Measurements from ENCODE around the gene OTUD5.

The OTUD5 gene

GRCh38 chrX:48957827-48958634 lies 624 bp upstream of the OTUD5 start:
- Histone ChIP-seq H3K4me1 (ENCODE audit: control insufficient read depth, insufficient read depth, low read length) (no peaks in the 10 kb centered on the region), H3K9me3 (ENCODE audit: control insufficient read depth, insufficient read depth, low read length) (peaks cover 55% of the 10 kb centered on the region), H3K9ac (ENCODE audit: low read depth, low read length) (peak overlapping the region; percentile 66; the same call in 1 of the 2 replicates), H3K27me3 (ENCODE audit: control insufficient read depth, insufficient read depth, low read length) (no peaks in the 10 kb centered on the region), H3K4me3 (ENCODE audit: low read depth, low read length) (peak overlapping the region; percentile 92), H3K36me3 (ENCODE audit: control insufficient read depth, insufficient read depth, low read length) (peaks cover 30% of the 10 kb centered on the region), H3K27ac (ENCODE audit: low read depth, low read length) (peak overlapping the region; percentile 99)

GRCh38 chrX:48956728-48957414 lies 536 bp downstream of the OTUD5 start:
- no peaks in the 10 kb centered on the region for H3K4me1 ChIP-seq (ENCODE audit: control insufficient read depth, insufficient read depth, low read length)
- peaks cover 50% of the 10 kb centered on the region for H3K9me3 ChIP-seq (ENCODE audit: control insufficient read depth, insufficient read depth, low read length)
- H3K27me3 ChIP-seq (ENCODE audit: control insufficient read depth, insufficient read depth, low read length) = no peaks in the 10 kb centered on the region
- H3K36me3 ChIP-seq (ENCODE audit: control insufficient read depth, insufficient read depth, low read length) = peaks cover 30% of the 10 kb centered on the region
- H3K27ac ChIP-seq (ENCODE audit: low read depth, low read length) = peak overlapping the region; percentile 99
- peak overlapping the region; percentile 92 for H3K4me3 ChIP-seq (ENCODE audit: low read depth, low read length)
- H3K9ac ChIP-seq (ENCODE audit: low read depth, low read length) = peak overlapping the region; percentile 74

GRCh38 chrX:48948589-48948988 lies 8.8 kb downstream of the OTUD5 start:
- Histone ChIP-seq H3K36me3 (ENCODE audit: control insufficient read depth, insufficient read depth, low read length) (peaks cover 13% of the 10 kb centered on the region; the same call in 1 of the 2 replicates), H3K27me3 (ENCODE audit: control insufficient read depth, insufficient read depth, low read length) (no peaks in the 10 kb centered on the region), H3K4me1 (ENCODE audit: control insufficient read depth, insufficient read depth, low read length) (no peaks in the 10 kb centered on the region), H3K27ac (ENCODE audit: low read depth, low read length) (no peak overlapping the region), H3K4me3 (ENCODE audit: low read depth, low read length) (no peak overlapping the region), H3K9me3 (ENCODE audit: control insufficient read depth, insufficient read depth, low read length) (peaks cover 18% of the 10 kb centered on the region), H3K9ac (ENCODE audit: low read depth, low read length) (no peak overlapping the region)

GRCh38 chrX:48945517-48946348 lies 11.7 kb downstream of the OTUD5 start:
- H3K4me1 ChIP-seq (ENCODE audit: control insufficient read depth, insufficient read depth, low read length) = peaks cover 4% of the 10 kb centered on the region; the same call in 1 of the 2 replicates
- H3K4me3 ChIP-seq (ENCODE audit: low read depth, low read length) = no peak overlapping the region
- peaks cover 18% of the 10 kb centered on the region for H3K36me3 ChIP-seq (ENCODE audit: control insufficient read depth, insufficient read depth, low read length)
- H3K9ac ChIP-seq (ENCODE audit: low read depth, low read length) = no peak overlapping the region
- peaks cover 24% of the 10 kb centered on the region for H3K9me3 ChIP-seq (ENCODE audit: control insufficient read depth, insufficient read depth, low read length)
- H3K27ac ChIP-seq (ENCODE audit: low read depth, low read length) = no peak overlapping the region
- H3K27me3 ChIP-seq (ENCODE audit: control insufficient read depth, insufficient read depth, low read length) = no peaks in the 10 kb centered on the region

- H3K4me3 ChIP-seq (ENCODE audit: low read depth, low read length) = no peak overlapping the region
- H3K9ac ChIP-seq (ENCODE audit: low read depth, low read length) = no peak overlapping the region
- H3K9me3 ChIP-seq (ENCODE audit: control insufficient read depth, insufficient read depth, low read length) = peaks cover 30% of the 10 kb centered on the region
- H3K4me1 ChIP-seq (ENCODE audit: control insufficient read depth, insufficient read depth, low read length) = peaks cover 4% of the 10 kb centered on the region; the same call in 1 of the 2 replicates
- H3K27me3 ChIP-seq (ENCODE audit: control insufficient read depth, insufficient read depth, low read length) = no peaks in the 10 kb centered on the region
- H3K27ac ChIP-seq (ENCODE audit: low read depth, low read length) = no peak overlapping the region
- peaks cover 22% of the 10 kb centered on the region for H3K36me3 ChIP-seq (ENCODE audit: control insufficient read depth, insufficient read depth, low read length)
These were observed 14.5 kb downstream of the OTUD5 start for GRCh38 chrX:48942895-48943294.

- Histone ChIP-seq H3K36me3 (ENCODE audit: control insufficient read depth, insufficient read depth, low read length) (peaks cover 22% of the 10 kb centered on the region), H3K9me3 (ENCODE audit: control insufficient read depth, insufficient read depth, low read length) (peaks cover 30% of the 10 kb centered on the region), H3K27me3 (ENCODE audit: control insufficient read depth, insufficient read depth, low read length) (no peaks in the 10 kb centered on the region), H3K4me3 (ENCODE audit: low read depth, low read length) (no peak overlapping the region), H3K9ac (ENCODE audit: low read depth, low read length) (no peak overlapping the region), H3K4me1 (ENCODE audit: control insufficient read depth, insufficient read depth, low read length) (peaks cover 14% of the 10 kb centered on the region; the same call in 1 of the 2 replicates), H3K27ac (ENCODE audit: low read depth, low read length) (no peak overlapping the region)
These were observed 16.9 kb downstream of the OTUD5 start for GRCh38 chrX:48940404-48940955.

GRCh38 chrX:48939524-48940228 lies 17.7 kb downstream of the OTUD5 start:
- Histone ChIP-seq H3K9me3 (ENCODE audit: control insufficient read depth, insufficient read depth, low read length) (peaks cover 30% of the 10 kb centered on the region), H3K27me3 (ENCODE audit: control insufficient read depth, insufficient read depth, low read length) (no peaks in the 10 kb centered on the region), H3K27ac (ENCODE audit: low read depth, low read length) (no peak overlapping the region), H3K4me3 (ENCODE audit: low read depth, low read length) (no peak overlapping the region), H3K4me1 (ENCODE audit: control insufficient read depth, insufficient read depth, low read length) (peaks cover 14% of the 10 kb centered on the region; the same call in 1 of the 2 replicates), H3K9ac (ENCODE audit: low read depth, low read length) (no peak overlapping the region), H3K36me3 (ENCODE audit: control insufficient read depth, insufficient read depth, low read length) (peaks cover 24% of the 10 kb centered on the region)

- Histone ChIP-seq H3K4me3 (ENCODE audit: low read depth, low read length) (no peak overlapping the region), H3K27me3 (ENCODE audit: control insufficient read depth, insufficient read depth, low read length) (no peaks in the 10 kb centered on the region), H3K27ac (ENCODE audit: low read depth, low read length) (no peak overlapping the region), H3K9ac (ENCODE audit: low read depth, low read length) (no peak overlapping the region), H3K4me1 (ENCODE audit: control insufficient read depth, insufficient read depth, low read length) (peaks cover 14% of the 10 kb centered on the region; the same call in 1 of the 2 replicates), H3K36me3 (ENCODE audit: control insufficient read depth, insufficient read depth, low read length) (peaks cover 29% of the 10 kb centered on the region), H3K9me3 (ENCODE audit: control insufficient read depth, insufficient read depth, low read length) (peaks cover 36% of the 10 kb centered on the region)
These were observed 18.5 kb downstream of the OTUD5 start for GRCh38 chrX:48938721-48939425.

- peaks cover 28% of the 10 kb centered on the region for H3K36me3 ChIP-seq (ENCODE audit: control insufficient read depth, insufficient read depth, low read length)
- peak overlapping the region; percentile 73 for H3K27ac ChIP-seq (ENCODE audit: low read depth, low read length)
- no peaks in the 10 kb centered on the region for H3K27me3 ChIP-seq (ENCODE audit: control insufficient read depth, insufficient read depth, low read length)
- H3K4me1 ChIP-seq (ENCODE audit: control insufficient read depth, insufficient read depth, low read length) = peaks cover 14% of the 10 kb centered on the region; the same call in 1 of the 2 replicates
- peaks cover 39% of the 10 kb centered on the region for H3K9me3 ChIP-seq (ENCODE audit: control insufficient read depth, insufficient read depth, low read length)
- H3K4me3 ChIP-seq (ENCODE audit: low read depth, low read length) = peak overlapping the region; percentile 39; the same call in 1 of the 2 replicates
- H3K9ac ChIP-seq (ENCODE audit: low read depth, low read length) = no peak overlapping the region
These were observed 20.1 kb downstream of the OTUD5 start for GRCh38 chrX:48937054-48937907.

Measured in HUES48 (cell line).